DMS53 treated with DMSO at 0.1 percent for 48 hours (cell line): ENCODE measurements around the gene GNAS.
"Not testable (repeated sequence)": the region's sequence is repeated elsewhere in the genome, so short reads cannot be mapped to it uniquely, and the experiment has no call there.

Source experiments
- DNase-seq: peaks from one replicate; lab custom pipeline; 2025; ENCODE audit not compliant: unreplicated experiment; lab: John Stamatoyannopoulos, UW

GNAS gene

DNA sequence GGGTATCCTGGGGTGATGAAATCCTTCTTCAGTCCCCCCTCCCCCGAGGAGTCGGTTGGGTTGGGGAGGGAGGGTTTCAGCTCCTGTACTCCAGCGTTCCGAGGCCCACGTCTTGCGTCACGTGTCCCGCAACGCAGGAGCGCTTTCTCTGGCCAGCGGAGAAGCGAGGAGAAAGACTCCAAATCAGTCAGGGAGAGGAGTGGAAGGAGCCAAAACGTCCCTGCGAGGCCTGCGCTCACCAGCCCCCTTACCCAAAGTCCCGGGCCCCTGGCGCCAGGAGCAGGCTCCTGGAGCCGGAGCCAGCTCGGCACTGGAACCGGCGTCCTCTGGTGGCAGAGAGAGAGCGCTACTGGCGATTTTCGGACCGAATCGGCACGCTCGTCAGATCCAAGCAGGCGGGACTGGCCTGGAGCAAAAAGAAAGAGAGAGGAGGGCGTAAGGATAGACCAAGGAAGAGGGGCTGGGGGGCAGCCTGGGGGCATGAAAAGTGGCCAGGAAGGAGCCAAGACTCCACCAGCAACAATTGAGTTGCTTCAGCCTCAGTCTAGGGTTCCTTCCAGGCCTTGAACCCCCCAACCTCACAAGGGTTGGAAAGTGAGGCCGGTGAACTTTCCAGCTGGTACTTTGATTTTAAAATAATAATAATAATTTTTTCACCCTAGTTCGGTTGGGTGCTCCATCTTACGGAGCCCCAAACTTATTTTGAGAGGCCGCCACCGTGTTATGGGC is at the start of gene GNAS:
Gene GNAS (plus strand): TSS at position 174 of the 729 bp plus-strand sequence.
- DNase-seq = no peak

DNA sequence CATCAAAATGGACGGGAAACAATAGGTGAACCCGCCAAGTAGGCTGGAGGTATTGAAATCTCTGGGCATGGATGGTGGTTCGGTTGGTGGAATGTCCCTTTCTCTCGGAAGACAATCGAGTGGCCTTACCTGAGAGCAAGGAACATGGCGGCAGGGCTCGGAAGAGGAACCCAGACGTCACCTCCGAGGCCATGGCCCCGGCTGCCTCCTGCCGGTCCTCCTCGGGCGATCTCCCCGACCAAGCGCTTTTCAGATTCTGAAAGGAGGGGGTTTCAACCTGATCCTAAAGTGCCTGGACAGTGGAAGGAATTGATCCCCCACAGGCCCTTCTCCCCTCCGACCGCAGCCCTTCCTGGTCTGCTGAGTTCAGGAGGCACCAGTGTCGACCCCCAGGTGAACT is 49.0 kb upstream of the GNAS start:
- no peak for DNase-seq

DNA sequence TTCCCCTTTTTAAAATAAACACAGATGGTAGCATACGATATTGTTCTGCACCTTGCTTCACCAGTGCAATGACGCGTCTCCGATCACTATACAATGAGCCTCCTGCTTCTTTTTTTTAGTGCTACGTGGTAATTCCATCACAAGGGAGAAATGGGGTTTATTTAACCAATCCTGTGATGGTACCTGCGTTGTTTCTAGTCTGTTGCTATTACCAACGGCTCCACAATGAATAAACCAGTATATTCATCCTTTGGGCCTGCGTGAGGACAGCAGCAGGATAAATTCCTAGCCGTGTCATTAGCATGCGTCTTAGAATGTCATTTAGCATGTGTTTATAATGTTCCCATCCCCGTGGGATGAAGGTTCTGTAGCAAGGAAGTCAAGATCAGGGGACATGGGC is 44.7 kb upstream of the GNAS start:
- no peak for DNase-seq

DNA sequence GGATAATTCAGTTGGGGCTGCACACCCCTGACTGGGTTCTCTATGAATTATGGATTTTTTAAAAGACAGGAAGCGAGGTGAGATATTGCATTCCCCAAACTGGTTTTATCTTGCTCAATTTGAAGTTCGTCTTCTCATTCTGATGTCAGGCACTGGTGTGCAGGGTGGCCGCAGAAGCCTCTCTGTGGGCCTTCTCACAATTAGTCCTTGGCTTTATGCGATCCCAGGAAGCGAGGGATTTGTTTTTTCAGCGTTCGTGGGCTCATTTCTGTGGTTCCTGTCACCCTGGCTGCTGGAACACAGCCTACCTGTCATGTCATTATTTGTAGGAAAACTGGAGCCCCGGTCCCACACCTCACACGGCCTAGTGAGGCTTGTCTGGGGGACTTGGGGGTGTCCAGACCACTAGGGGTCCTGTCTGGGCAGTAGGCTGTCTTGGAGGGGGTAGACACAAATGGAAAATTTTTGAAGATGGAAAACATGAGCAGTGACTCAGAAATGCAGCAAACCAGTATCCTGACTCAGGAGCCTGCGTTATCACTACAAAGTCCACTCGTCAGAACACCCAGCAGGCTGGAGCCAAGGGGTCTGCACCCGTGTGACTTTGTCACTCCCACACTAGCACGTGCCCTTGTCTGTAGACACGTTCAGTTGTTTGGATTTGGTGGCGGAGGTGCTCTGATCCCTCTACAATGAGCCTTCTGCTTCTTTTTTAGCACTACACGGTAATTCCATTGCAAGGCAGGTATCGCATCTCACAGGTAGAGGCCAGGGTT is 44.1 kb upstream of the GNAS start:
- DNase-seq = no peak

DNA sequence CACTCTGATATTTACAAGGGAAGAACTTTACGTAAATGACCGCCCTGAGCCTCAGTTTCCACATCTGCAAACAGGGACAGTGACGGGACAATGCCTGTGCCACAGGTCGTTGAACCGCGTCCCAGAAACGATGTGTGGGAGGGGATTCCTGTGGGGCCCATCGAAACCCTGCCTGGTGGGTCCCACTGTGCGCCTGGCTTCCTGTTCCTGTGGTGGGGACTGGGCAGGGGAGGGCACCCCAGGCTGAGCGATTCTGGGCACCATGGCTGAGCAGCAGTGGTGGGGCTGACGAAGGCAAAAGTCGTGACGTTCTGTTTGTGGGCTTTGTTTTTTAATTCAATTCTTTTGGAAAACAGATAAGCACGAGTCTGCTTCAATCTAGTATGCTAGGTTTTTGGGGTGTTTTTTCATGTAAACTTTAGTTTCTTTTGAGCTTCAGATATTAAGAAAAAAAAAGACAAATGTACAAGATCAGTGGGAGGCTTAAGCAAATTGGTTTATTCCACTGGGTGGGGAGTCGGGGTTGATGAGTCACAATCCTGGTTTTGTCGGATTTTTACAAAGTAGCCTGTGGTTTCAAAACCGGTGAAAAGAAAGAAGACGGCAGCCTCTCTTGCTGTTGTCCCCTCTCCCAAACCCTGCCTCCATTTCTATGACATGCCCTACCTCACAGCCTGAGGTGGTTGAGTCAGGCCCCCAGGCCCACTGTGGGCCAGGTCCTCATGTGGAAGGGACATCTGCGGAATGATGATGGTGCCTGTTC is 42.2 kb upstream of the GNAS start:
- no peak for DNase-seq

GRCh38 chr20:58810879-58811250 is 41.7 kb upstream of the GNAS start:
- DNase-seq = no peak

DNA sequence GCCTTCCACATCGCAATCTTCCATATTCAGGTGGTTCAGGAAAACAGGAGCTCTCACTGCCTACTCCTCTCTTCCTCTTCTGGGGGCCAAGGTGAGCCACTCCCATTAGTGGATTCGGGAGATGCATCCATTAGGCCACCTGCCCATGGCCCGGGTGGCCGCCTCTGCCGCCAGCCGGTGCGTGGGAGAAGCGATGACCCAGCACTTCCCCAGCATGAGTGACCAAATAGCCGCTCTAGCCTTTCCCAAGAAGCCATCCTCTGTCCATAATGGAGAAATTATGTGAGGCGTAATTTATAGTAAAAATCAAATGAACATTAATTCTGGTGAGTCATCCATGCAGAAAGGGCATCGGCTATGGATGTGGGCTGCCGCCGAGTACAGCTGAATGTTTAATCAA is 41.2 kb upstream of the GNAS start:
- no peak for DNase-seq

DNA sequence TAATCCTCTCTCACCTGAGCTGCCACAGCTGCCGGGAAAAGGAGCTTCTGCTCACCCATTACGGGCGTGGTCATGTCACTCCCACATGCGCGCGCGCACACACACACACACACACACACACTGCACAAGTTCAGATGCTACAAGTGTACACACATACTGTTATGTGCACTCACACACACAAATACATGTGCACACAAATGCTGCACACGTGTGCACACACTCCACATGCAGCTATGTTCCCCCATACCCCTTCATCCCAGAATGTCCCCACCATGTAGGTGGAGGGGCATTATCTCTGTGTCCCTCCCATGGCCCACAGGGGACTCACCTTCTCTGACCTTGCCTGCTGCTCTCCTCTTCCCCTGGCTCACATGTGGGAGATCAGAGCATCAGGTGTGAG is 39.1 kb upstream of the GNAS start:
- DNase-seq = no peak

GRCh38 chr20:58815448-58815847 is 37.1 kb upstream of the GNAS start:
- no peak for DNase-seq

GRCh38 chr20:58816051-58816450 is 36.5 kb upstream of the GNAS start:
- DNase-seq = no peak

DNA sequence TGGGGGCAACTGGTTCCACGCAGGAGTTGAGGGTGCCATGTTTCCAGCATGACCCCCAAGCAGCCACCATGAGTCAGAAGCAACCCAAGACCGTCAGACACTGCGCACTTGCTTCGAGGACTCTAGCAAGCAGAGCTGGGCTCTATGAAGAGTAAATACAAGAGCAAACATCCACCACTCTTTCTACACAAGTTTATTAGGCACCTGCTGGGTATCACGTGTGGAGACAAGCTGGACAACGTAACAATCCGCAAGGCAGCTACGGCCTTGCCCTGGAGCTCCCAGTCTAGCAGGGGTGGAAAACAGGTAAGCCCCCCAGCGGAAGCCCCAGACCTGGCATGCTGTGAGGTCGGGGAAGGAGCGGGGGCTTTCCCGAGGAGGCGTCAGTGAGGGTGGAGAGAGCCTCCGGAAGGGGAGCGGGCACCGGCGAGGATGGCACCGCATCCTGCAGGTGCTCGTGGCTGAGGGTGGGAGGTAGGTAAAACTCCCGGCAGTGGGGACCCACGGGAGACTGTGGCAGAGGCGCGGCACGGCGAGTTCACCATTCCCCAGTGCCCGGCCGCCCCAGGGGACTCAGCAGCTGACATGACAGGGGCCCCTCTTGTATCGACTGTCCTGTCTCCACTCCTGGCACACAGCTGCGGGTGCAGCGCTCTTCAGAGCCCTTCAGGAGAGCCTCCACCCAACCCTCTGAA is 35.4 kb upstream of the GNAS start:
- DNase-seq = no peak

DNA sequence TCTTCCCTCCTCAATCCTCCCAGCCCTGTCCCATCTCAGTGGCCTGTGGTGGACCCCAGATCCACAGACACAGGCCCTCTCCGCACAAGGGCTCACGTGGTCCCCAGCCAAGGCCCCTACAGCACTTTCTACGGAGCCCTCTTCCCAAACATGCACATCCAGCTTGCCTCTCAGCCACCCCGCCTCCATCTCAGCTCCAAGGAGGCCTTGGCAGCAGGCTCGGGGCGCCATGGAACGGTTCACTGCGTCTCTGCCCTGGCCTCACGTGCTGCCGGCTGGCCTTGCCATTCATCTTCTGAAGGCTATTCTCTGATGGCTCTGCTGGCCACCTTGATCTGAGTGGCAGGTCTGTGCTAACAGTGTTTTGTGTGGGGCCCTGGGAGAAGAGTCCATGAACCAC is 34.8 kb upstream of the GNAS start:
- no peak for DNase-seq

DNA sequence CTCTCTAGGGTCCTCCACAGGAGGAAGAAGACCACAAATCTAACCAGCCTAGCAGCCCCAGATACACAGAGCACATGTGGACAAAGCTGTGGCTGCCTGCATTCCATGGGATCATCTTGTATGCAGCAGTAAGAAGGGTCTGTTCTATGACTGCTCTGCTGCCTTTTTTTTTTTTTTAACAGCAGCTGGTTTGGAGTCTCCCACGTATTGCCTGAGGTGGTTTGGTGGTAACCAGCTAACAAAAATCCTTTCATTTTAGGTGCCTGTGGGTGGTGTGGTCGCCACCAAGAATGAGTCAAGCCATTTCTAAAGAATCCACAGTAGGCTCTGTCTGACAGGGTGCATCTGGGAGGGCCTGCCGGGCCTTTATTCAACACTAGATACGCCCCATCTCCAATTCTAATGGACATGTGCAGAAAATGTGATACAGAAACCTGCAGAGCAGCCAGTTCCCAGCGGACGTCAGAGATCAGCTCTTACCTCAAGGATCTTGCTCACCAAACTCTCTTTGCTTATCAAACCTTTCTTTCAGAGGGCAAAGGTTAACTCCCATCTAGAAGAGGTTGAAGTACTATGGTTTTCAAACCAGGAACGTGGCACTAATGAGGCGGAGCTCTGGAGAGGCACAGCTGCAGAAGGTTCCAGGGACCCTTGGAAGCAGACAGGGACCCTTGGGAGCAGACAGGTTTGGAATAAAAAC is 33.8 kb upstream of the GNAS start:
- DNase-seq = no peak

GRCh38 chr20:58819921-58820320 is 32.6 kb upstream of the GNAS start:
- no peak for DNase-seq

DNA sequence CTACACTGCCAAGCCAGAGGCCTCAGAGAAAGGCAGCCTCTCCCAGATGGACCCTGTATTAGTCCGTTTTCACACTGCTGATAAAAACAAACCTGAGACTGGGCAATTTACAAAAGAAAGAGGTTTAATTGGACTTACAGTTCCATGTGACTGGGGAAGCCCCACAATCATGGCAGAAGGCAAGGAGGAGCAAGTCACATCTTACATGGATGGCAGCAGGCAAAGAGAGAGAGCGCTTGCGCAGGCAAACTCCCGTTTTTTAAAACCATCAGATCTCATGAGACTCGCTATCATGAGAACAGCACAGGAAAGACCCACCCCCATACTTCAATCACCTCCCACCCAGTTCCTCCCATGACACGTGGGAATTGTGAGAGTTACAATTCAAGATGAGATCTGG is 32.0 kb upstream of the GNAS start:
- DNase-seq = not testable (repeated sequence)

DNA sequence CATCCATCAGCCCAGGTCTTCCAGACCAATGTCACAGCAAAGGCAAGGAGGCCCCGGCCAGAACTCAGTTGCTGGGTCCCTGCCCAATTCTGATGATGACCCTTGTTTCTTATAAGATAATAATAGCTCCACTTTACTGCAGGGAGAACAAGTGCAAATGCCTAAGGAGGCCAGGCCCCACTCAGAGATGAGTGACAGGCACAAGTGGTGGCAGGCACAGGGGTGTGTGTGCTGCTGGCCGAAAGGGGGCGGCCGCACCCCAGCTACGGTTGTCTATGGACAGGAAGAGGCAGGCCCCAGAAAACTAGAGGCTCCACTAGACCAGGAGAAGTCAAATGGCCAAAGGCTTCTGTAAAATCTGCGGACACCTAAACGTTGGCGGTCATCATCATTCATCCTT is 30.4 kb upstream of the GNAS start:
- no peak for DNase-seq

- DNase-seq = no peak
These were observed 29.5 kb upstream of the GNAS start for GRCh38 chr20:58822748-58823730.

DNA sequence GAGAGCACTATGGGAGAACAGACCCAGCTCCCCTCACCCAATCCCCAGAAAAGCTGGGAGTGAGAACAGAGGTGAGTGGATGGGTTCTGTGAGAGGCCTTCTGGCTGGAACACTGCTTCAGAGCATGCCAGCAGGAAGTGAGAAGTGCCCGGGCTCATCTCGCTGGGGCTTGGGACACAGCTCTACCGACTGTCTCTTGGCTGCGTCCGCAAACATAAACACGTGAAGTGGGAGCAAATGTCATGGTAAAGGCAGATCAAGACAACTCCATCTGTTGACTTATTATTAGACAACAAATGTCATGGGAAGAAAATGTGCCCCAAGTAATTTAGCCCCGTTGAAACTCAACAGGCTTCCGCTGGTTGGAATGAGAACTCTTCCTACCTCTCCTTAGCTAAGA is 27.7 kb upstream of the GNAS start:
- DNase-seq = no peak

DNA sequence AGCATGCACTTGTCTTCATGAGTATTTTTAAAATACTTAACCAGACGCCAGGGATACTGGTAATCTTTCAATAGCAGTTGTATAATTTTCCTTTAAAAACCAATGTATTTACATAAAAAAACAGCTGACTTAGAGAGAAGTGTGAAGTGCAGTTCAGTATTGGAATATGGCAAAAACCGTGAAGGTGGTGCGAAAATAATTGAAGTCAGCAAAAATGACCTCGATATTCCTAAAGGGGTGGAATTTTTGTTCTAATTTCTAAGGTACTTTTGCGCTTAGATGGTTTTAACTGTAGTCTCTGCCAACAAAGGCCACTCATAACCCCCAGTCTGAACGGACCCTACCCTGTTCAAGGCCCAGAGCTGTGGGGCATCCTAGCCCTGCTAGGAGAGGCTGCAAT is 27.1 kb upstream of the GNAS start:
- DNase-seq = no peak

- no peak for DNase-seq
These were observed 26.2 kb upstream of the GNAS start for GRCh38 chr20:58826271-58826670.
